HepG2 (cell line): ENCODE data around the gene FLAD1. TPM values are rescaled to one million over a fixed set of nuclear protein-coding genes. Genes with fewer than 3 reads are reported as not detected.

ENCODE experiments used
- AKNA ChIP-seq: sonication (generic); formaldehyde crosslinking; IDR thresholded peaks from 2 replicates; pipeline ENCODE4 v1.4.0; 2020; ENCODE audit warnings: missing genetic modification reagents, borderline replicate concordance
- ATF2 ChIP-seq: sonication (generic); formaldehyde crosslinking; IDR thresholded peaks from 2 replicates; pipeline ENCODE4 v1.4.0; 2020; ENCODE audit warnings: missing genetic modification reagents
- ATRX ChIP-seq: sonication (generic); formaldehyde crosslinking; IDR thresholded peaks from 2 replicates; pipeline ENCODE4 v1.4.0; 2020; ENCODE audit warnings: missing genetic modification reagents, borderline replicate concordance
- DRAP1 ChIP-seq: IDR thresholded peaks from 2 replicates; pipeline ENCODE4 v1.6.1; 2016; ENCODE audit warnings: missing genetic modification reagents, missing compliant biosample characterization
- EZH2 ChIP-seq: conservative IDR thresholded peaks from 2 replicates; pipeline ENCODE4 v1.6.1; 2012; ENCODE audit warnings: mild to moderate bottlenecking, low read depth, low read length, moderate library complexity
- HOXA3 ChIP-seq: sonication (generic); formaldehyde crosslinking; IDR thresholded peaks from 2 replicates; pipeline ENCODE4 v1.5.0; 2020; ENCODE audit warnings: missing genetic modification reagents
- IKZF1 ChIP-seq: fragments of 450-650 bp; IDR thresholded peaks from 2 replicates; pipeline ENCODE4 v1.7.1; 2016
- MEIS2 ChIP-seq: sonication (generic); formaldehyde crosslinking; IDR thresholded peaks from 2 replicates; pipeline ENCODE4 v1.9.0; 2021; ENCODE audit warnings: mild to moderate bottlenecking, missing genetic modification reagents
- MLLT10 ChIP-seq: sonication (generic); formaldehyde crosslinking; IDR thresholded peaks from 2 replicates; pipeline ENCODE4 v1.4.0; 2020; ENCODE audit warnings: missing genetic modification reagents
- RBM22 ChIP-seq: fragments of 200-400 bp; formaldehyde crosslinking; optimal IDR thresholded peaks from 2 replicates; pipeline ENCODE3; 2017; ENCODE audit warnings: mild to moderate bottlenecking, low read length, moderate library complexity
- ZBED4 ChIP-seq: sonication (generic); formaldehyde crosslinking; IDR thresholded peaks from 2 replicates; pipeline ENCODE4 v1.4.0; 2020; ENCODE audit warnings: missing genetic modification reagents, borderline replicate concordance
- ZBTB39 ChIP-seq: sonication (generic); formaldehyde crosslinking; IDR thresholded peaks from 2 replicates; pipeline ENCODE4 v1.5.0; 2020; ENCODE audit warnings: missing genetic modification reagents
- ZNF335 ChIP-seq: sonication (generic); formaldehyde crosslinking; IDR thresholded peaks from 2 replicates; pipeline ENCODE4 v1.4.0; 2020; ENCODE audit warnings: missing genetic modification reagents
- ZNF496 ChIP-seq: sonication (generic); formaldehyde crosslinking; IDR thresholded peaks from 2 replicates; pipeline ENCODE4 v1.8.1; 2023; ENCODE audit warnings: mild to moderate bottlenecking, moderate library complexity, missing genetic modification reagents; ENCODE audit not compliant: insufficient replicate concordance
- ZNF510 ChIP-seq: sonication (generic); formaldehyde crosslinking; IDR thresholded peaks from 2 replicates; pipeline ENCODE4 v1.4.0; 2020; ENCODE audit warnings: low read depth, mild to moderate bottlenecking, missing genetic modification reagents
- ZNF598 ChIP-seq: sonication (generic); formaldehyde crosslinking; IDR thresholded peaks from 2 replicates; pipeline ENCODE4 v1.5.1; 2020; ENCODE audit warnings: mild to moderate bottlenecking, missing genetic modification reagents, borderline replicate concordance
- ZNF652 ChIP-seq: IDR thresholded peaks from 2 replicates; pipeline ENCODE4 v1.6.1; 2016; ENCODE audit warnings: low read depth, borderline replicate concordance
- polyA plus RNA-seq, 8 experiments: library from polyadenylated mRNA; depleted of rRNA in 3 of 8; stranded (reverse) in 7 of 8; unstranded in 1 of 8; fragments of >200 nt; fragmentation: Illumina TruSeq in 4 of 8; extraction: Trizol in 4 of 8; gene quantifications; 2 replicates each; pipeline versions ENCODE4 v1.2.1 to v1.2.3, GENCODE V29; 2011 to 2016; ENCODE audit warnings: low read depth in 4 of 8, missing spikeins in 1 of 8, mixed read lengths in 1 of 8; ENCODE audit not compliant: insufficient read depth in 1 of 8
- total RNA-seq, 5 experiments: library from RNA; depleted of rRNA; stranded (reverse); fragments of >200 nt; fragmentation: Illumina TruSeq; extraction: Trizol; gene quantifications; 2 replicates each; pipeline ENCODE4 v1.2.3, GENCODE V29; 2016; ENCODE audit warnings: low read depth in 1 of 5

FLAD1 gene
- total and polyA plus RNA-seq, 2 of the 13 experiments (the other 11 are each of a cell fraction or from before 2014, with no cell fraction given): 25.9 to 32.8 TPM

- TF ChIP-seq DRAP1 (CRISPR knock-in tag) (no peak), ATF2 (CRISPR knock-in tag) (no peak), MEIS2 (no peak), ZNF510 (CRISPR knock-in tag) (no peak), EZH2 (no peak), MLLT10 (CRISPR knock-in tag) (no peak), RBM22 (no peak), ZNF598 (CRISPR knock-in tag) (no peak; the same call in 1 of the 2 replicates), ATRX (no peak), ZBED4 (CRISPR knock-in tag) (no peak), ZNF335 (CRISPR knock-in tag) (no peak), ZNF652 (CRISPR knock-in tag) (no peak), ZNF496 (no peak), ZBTB39 (CRISPR knock-in tag) (no peak), AKNA (no peak), HOXA3 (no peak), IKZF1 (no peak)
These were observed 20.9 kb upstream of the FLAD1 start (continued) for GRCh38 chr1:154962156-154962749.
